Loucy (cell line): Measurements from ENCODE around the gene SUDS3.

Source experiments
- H2AFZ ChIP-seq: fragments of 200-600 bp; sonication (generic); 2 replicates; pipeline ENCODE4 v1.6.0; 2016; ENCODE audit warnings: antibody characterized with exemption, mild to moderate bottlenecking, low read length, moderate library complexity
- H3F3A ChIP-seq: fragments of 200-600 bp; 2 replicates; pipeline ENCODE4 v1.6.0; 2016; ENCODE audit warnings: antibody characterized with exemption, low read depth, mild to moderate bottlenecking
- H3K27me3 ChIP-seq: fragments of 200-600 bp; sonication (generic); 2 replicates; pipeline ENCODE4 v1.6.1; 2014; ENCODE audit warnings: low read length, mild to moderate bottlenecking; ENCODE audit not compliant: insufficient read depth, poor library complexity, severe bottlenecking
- H3K36me3 ChIP-seq: fragments of 200-600 bp; sonication (generic); 2 replicates; pipeline ENCODE4 v1.6.1; 2016; ENCODE audit warnings: low read length; ENCODE audit not compliant: insufficient read depth
- H3K4me1 ChIP-seq: fragments of 200-600 bp; sonication (generic); 2 replicates; pipeline ENCODE4 v1.5.1; 2014; ENCODE audit warnings: low read length, mild to moderate bottlenecking; ENCODE audit not compliant: insufficient read depth, poor library complexity, severe bottlenecking
- H3K4me2 ChIP-seq: fragments of 200-600 bp; sonication (generic); 2 replicates; pipeline ENCODE4 v1.6.0; 2014; ENCODE audit warnings: antibody characterized with exemption, low read length, low read depth, mild to moderate bottlenecking; ENCODE audit not compliant: poor library complexity, severe bottlenecking
- H3K4me3 ChIP-seq: fragments of 200-600 bp; sonication (generic); 2 replicates; pipeline ENCODE4 v1.5.1; 2014; ENCODE audit warnings: low read length, mild to moderate bottlenecking, mixed read lengths; ENCODE audit not compliant: poor library complexity, severe bottlenecking
- H3K79me2 ChIP-seq: fragments of 200-600 bp; sonication (generic); 2 replicates; pipeline ENCODE4 v1.6.1; 2014; ENCODE audit warnings: low read length; ENCODE audit not compliant: insufficient read depth
- H3K9ac ChIP-seq: fragments of 200-600 bp; sonication (generic); 2 replicates; pipeline ENCODE4 v1.6.0; 2014; ENCODE audit warnings: mild to moderate bottlenecking, low read depth, low read length, moderate library complexity; ENCODE audit not compliant: poor library complexity, severe bottlenecking
- H3K9me2 ChIP-seq: fragments of 200-600 bp; sonication (generic); replicated peaks from 2 replicates; pipeline ENCODE4 v1.6.1; 2016; ENCODE audit warnings: low read depth, low read length, mixed read lengths
- H3K9me3 ChIP-seq: fragments of 200-600 bp; sonication (generic); 2 replicates; pipeline ENCODE4 v1.6.1; 2014; ENCODE audit warnings: mild to moderate bottlenecking, antibody characterized with exemption, low read length, low read depth; ENCODE audit not compliant: insufficient read depth
- H4K20me1 ChIP-seq: fragments of 200-600 bp; sonication (generic); 2 replicates; pipeline ENCODE4 v1.6.0; 2014; ENCODE audit warnings: antibody characterized with exemption, low read length, mild to moderate bottlenecking; ENCODE audit not compliant: insufficient read depth, poor library complexity, severe bottlenecking
- CTCF ChIP-seq: fragments of 200-600 bp; sonication (generic); conservative IDR thresholded peaks from 2 replicates; pipeline ENCODE4 v1.5.1; 2014; ENCODE audit warnings: mild to moderate bottlenecking, antibody characterized with exemption, low read length
- EZH2phosphoT487 ChIP-seq: fragments of 200-600 bp; IDR thresholded peaks from 2 replicates; pipeline ENCODE4 v1.6.1; 2018; ENCODE audit warnings: antibody characterized with exemption, mild to moderate bottlenecking, moderate library complexity, borderline replicate concordance

SUDS3 gene

GRCh38 chr12:118337194-118337838 is 39.0 kb upstream of the SUDS3 start:
- Histone ChIP-seq H3K79me2 (peaks cover 100% of the 10 kb centered on the region), H3K4me2 (peak overlapping the region; percentile 19), H3F3A (no peaks in the 10 kb centered on the region; the same call in 1 of the 2 replicates), H3K4me3 (no peak overlapping the region), H2AFZ (no peak overlapping the region), H3K9ac (no peak overlapping the region), H3K27me3 (no peaks in the 10 kb centered on the region), H3K36me3 (peaks cover 19% of the 10 kb centered on the region; the same call in 1 of the 2 replicates), H3K9me2 (no peaks in the 10 kb centered on the region), H4K20me1 (peaks cover 28% of the 10 kb centered on the region), H3K4me1 (peaks cover 39% of the 10 kb centered on the region), H3K9me3 (no peaks in the 10 kb centered on the region)
- TF ChIP-seq CTCF (no peak), EZH2phosphoT487 (no peak)

- H2AFZ ChIP-seq: no peak overlapping the region
- no peak for TF ChIP-seq CTCF
- no peak for TF ChIP-seq EZH2phosphoT487
- H3K4me3 ChIP-seq: no peak overlapping the region
- peaks cover 99% of the 10 kb centered on the region for H3K79me2 ChIP-seq
- no peaks in the 10 kb centered on the region for H3K27me3 ChIP-seq
- peak overlapping the region; percentile 26 for H3K9ac ChIP-seq
- H3K36me3 ChIP-seq: 0 out of 2 replicates have a peak, but pooled peaks cover 8% of the 10 kb centered on the region
- peaks cover 57% of the 10 kb centered on the region for H3K4me1 ChIP-seq
- peaks cover 66% of the 10 kb centered on the region for H4K20me1 ChIP-seq
- peak overlapping the region; percentile 8 for H3K4me2 ChIP-seq
- no peaks in the 10 kb centered on the region for H3K9me2 ChIP-seq
- H3K9me3 ChIP-seq: no peaks in the 10 kb centered on the region
- H3F3A ChIP-seq: no peaks in the 10 kb centered on the region
These were observed 34.3 kb upstream of the SUDS3 start for GRCh38 chr12:118342090-118342489.

- TF ChIP-seq CTCF (no peak), EZH2phosphoT487 (no peak)
- Histone ChIP-seq H3K79me2 (peaks cover 99% of the 10 kb centered on the region), H3F3A (no peaks in the 10 kb centered on the region; the same call in 1 of the 2 replicates), H3K9ac (no peak overlapping the region), H2AFZ (no peak overlapping the region), H3K27me3 (no peaks in the 10 kb centered on the region), H3K4me2 (peak overlapping the region; percentile 36), H4K20me1 (peaks cover 81% of the 10 kb centered on the region), H3K36me3 (peaks cover 3% of the 10 kb centered on the region; the same call in 1 of the 2 replicates), H3K9me2 (no peaks in the 10 kb centered on the region), H3K4me1 (peaks cover 57% of the 10 kb centered on the region), H3K4me3 (no peak overlapping the region), H3K9me3 (no peaks in the 10 kb centered on the region)
These were observed 31.5 kb upstream of the SUDS3 start for GRCh38 chr12:118344829-118345228.
